Right lobe of liver (tissue), 6 donors: Measurements from ENCODE around the gene RNF214. TPM values are rescaled to one million over a fixed set of nuclear protein-coding genes. Genes with fewer than 3 reads are reported as not detected.
"Not testable (repeated sequence)": the region's sequence is repeated elsewhere in the genome, so short reads cannot be mapped to it uniquely, and the experiment has no call there.

ENCODE experiments used
- ATAC-seq, 4 donors: fragments of 200-7000 bp; cut with Tn5 transposase; one replicate each; pipeline ENCODE4 v1.9.1; 2020; ENCODE audit warnings: mild to moderate bottlenecking in 4 of 4, moderate library complexity in 4 of 4
- DNase-seq, 3 donors: peaks; one replicate each; pipeline ENCODE4 v3.0.0-alpha.2; 2020
- H3K27ac ChIP-seq, 3 donors: fragments of 200-600 bp; one replicate each; pipeline ENCODE4 v1.8.0; 2022
- H3K27me3 ChIP-seq, 2 donors: fragments of 200-600 bp; one replicate each; pipeline ENCODE4 v1.8.0; 2022
- H3K36me3 ChIP-seq, 4 donors: fragments of 200-600 bp; sonication (generic) in 1 of 4; one replicate each; pipeline versions ENCODE4 v1.5.1 to v1.8.0; 2017 to 2022; ENCODE audit warnings: control low read depth in 1 of 4
- H3K4me1 ChIP-seq, 4 donors: fragments of 200-600 bp; sonication (generic) in 1 of 4; one replicate each; pipeline versions ENCODE4 v1.5.1 to v1.8.0; 2017 to 2022; ENCODE audit warnings: control low read depth in 1 of 4
- H3K4me3 ChIP-seq, 3 donors: fragments of 200-600 bp; one replicate each; pipeline ENCODE4 v1.8.0; 2022
- H3K9me3 ChIP-seq, 4 donors: fragments of 200-600 bp; sonication (generic) in 1 of 4; one replicate each; pipeline versions ENCODE4 v1.5.1 to v1.8.0; 2017 to 2022; ENCODE audit warnings: control low read depth in 1 of 4
- POLR2A ChIP-seq: fragments of 450-650 bp; IDR thresholded peaks from one replicate; pipeline ENCODE4 v1.6.1; 2017; ENCODE audit warnings: antibody characterized with exemption, mild to moderate bottlenecking
- WGBS: methylation state at CpG from one replicate; pipeline ENCODE4 v1.1.6; 2018; ENCODE audit warnings: low coverage, low lambda C conversion rate; ENCODE audit not compliant: insufficient coverage; ENCODE audit errors: missing lambda C conversion rate; 5-methylcytosine and 5-hydroxymethylcytosine counted together
- intact Hi-C, 2 donors: fragments of 100-400 bp; cut with DNase I; formaldehyde crosslinking; loops; one replicate each; pipeline versions ENCODE4 v1.11.2 to v1.14.1; 2022
- total RNA-seq, 6 experiments: library from RNA; depleted of rRNA in 2 of 6; stranded (reverse); fragments of >200 nt in 2 of 6; fragmentation: NEBNext Ultra II Directional in 3 of 6; extraction: Animal tissue kit (Norgen Biotek cat#: 25700) in 3 of 6; gene quantifications; one replicate each; pipeline versions ENCODE4 v1.1.0 to v1.2.4, GENCODE V29; 2016 to 2023
- TF ChIP-seq, protein P1 (sequence below), 4 donors: fragments of 200-600 bp in 3 of 4; fragments of 450-650 bp in 1 of 4; IDR thresholded peaks; one replicate each; pipeline versions ENCODE4 v1.5.1 to v1.8.0; 2016 to 2022; ENCODE audit warnings: antibody characterized with exemption in 4 of 4, mild to moderate bottlenecking in 2 of 4
- donor health status: DM: no; HTN: yes; CAD: no.
- donor health status: DM: no; HTN: no; CAD: no.
- donor health status: DM: no; HTN: no; CAD: no.
- donor health status: DM: no; HTN: yes; CAD: no.
- donor health status: DM: no; HTN: yes; CAD: no.

RNF214 gene
- total RNA-seq, 6 experiments from 2014 or later = 5.6 to 9.4 (median 7.3) TPM

DNA sequence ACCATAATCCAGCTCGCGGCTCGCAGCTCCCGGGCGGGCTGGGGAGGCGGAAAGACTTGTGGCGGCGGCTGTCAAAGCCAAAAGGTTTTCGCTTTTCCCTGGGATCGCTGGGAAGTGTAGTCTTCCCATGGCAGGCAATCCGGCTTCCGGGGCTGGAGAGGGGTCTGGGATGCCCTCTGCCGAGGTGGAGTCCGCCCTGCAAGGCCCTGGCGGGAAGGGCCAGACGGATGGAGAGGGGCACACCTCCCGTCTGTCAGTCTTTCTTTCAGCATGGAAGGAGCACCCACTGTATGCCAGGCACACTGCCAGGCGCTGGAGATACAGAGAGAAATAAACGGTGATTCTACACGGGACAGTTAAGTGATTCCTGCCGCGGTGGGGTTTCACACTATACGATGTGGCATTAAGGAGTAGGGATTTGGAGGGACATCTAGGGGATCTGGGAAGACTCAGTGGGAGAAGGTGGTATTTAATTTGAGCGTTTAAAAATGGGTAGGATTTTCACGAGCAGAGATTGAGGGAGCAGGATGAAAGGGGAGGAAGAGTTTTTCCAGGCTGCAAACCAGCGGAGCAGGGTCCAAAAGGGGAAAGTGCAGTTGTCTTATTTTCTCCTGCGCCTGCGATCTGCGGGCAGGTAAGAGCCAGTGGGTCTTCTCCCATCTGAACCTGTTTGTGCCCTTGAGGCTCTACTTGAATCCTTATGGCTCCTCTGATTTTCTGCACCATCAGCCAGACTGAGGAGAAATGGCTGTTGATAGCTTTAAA is 83.9 kb downstream of the RNF214 start, which contains the start of gene BACE1:
TSS of gene BACE1 (minus strand) at position 60 of the 765 bp plus-strand sequence. CDS start 461 bp downstream, outside the sequence.
- intact Hi-C loops = no loop called here
- peak; percentile 94 to 97 (median 96) for ATAC-seq
- Histone ChIP-seq H3K9me3 (no peaks in the 10 kb centered on the region), H3K4me3 (peak within 1 kb of the TSS; percentile 76 to 90 (median 82)), H3K27me3 (no peaks in the 10 kb centered on the region), H3K4me1 (peaks cover 0 to 18% (median 5%) of the 10 kb centered on the region in 4 donors), H3K27ac (peak within 1 kb of the TSS in 2 of 3 donors; percentile 47 to 49), H3K36me3 (no peaks in the 10 kb centered on the region)
- peak; percentile 87 to 91 (median 90) for DNase-seq
- peak; percentile 48 for TF ChIP-seq POLR2A
- TF ChIP-seq, protein P1, sequence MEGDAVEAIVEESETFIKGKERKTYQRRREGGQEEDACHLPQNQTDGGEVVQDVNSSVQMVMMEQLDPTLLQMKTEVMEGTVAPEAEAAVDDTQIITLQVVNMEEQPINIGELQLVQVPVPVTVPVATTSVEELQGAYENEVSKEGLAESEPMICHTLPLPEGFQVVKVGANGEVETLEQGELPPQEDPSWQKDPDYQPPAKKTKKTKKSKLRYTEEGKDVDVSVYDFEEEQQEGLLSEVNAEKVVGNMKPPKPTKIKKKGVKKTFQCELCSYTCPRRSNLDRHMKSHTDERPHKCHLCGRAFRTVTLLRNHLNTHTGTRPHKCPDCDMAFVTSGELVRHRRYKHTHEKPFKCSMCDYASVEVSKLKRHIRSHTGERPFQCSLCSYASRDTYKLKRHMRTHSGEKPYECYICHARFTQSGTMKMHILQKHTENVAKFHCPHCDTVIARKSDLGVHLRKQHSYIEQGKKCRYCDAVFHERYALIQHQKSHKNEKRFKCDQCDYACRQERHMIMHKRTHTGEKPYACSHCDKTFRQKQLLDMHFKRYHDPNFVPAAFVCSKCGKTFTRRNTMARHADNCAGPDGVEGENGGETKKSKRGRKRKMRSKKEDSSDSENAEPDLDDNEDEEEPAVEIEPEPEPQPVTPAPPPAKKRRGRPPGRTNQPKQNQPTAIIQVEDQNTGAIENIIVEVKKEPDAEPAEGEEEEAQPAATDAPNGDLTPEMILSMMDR (IDR thresholded peaks at IDR 0.05) = peak; percentile 23 to 54 (median 52)
- 13% methylated on average over 20 of the region's 29 CpGs for WGBS

DNA sequence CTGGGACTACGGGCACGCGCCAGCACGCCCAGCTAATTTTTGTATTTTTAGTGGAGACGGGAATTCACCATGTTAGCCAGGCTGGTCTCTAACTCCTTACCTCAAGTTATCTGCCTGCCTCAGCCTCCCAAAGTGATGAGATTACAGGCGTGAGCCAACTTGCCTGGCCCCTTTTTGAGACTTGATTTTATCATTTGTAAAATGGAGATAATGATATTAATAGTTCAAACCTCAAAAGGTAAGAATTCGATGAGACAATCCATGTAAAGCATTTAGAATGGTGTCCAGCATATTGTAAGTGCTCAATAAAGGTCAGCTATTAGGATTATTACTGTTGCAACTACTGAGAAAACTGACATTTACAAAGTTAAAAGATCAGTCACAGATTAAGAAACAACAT is 86.3 kb downstream of the RNF214 start:
- intact Hi-C loops = no loop called here
- 68% methylated on average over 2 of the region's 7 CpGs for WGBS
- no peak for ATAC-seq

DNA sequence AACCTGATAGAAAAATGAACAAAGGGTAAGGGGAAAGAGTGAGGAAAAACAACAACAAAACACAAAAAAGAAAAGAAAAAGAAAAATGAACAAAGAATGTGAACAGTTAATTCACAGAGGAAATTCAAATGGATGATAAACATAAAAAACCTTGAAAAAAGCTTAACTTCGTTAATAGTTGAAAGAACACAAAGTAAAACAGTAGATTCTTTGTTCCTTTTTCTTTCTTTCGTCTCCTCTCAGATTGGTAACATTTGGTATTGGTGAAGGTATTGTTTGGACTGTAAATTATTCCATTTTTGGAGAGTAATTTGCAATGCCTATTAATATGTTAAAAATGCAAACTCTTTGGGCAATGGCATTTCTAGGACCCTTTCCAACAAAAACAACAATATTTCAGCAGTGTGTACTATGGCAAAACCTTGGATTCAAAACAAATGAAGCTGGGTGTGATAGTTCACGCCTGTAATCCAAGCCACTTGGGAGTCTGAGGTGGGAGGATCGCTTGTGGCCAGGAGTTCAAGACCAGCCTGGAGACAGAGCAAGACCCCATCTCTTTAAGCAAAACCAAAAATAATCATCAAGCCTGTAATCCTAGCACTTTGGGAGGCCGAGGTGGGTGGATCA is 86.9 kb downstream of the RNF214 start:
- H3K9me3 ChIP-seq = no peaks in the 10 kb centered on the region
- 72% methylated on average over 5 of the region's 5 CpGs for WGBS
- H3K4me1 ChIP-seq = peaks cover 0 to 15% (median 5%) of the 10 kb centered on the region in 4 donors
- no peaks in the 10 kb centered on the region for H3K36me3 ChIP-seq
- no peak for DNase-seq
- no peak overlapping the region for H3K27ac ChIP-seq
- intact Hi-C loops = no loop called here
- no peaks in the 10 kb centered on the region for H3K27me3 ChIP-seq
- no peak overlapping the region for H3K4me3 ChIP-seq
- TF ChIP-seq, protein P1 (IDR thresholded peaks at IDR 0.05) = no peak
- ATAC-seq = no peak

More for the DNA sequence above, 86.3 kb downstream of the RNF214 start:
- no peak for DNase-seq
- no peak overlapping the region for H3K27ac ChIP-seq
- no peak overlapping the region for H3K4me3 ChIP-seq
- no peaks in the 10 kb centered on the region for H3K9me3 ChIP-seq
- H3K36me3 ChIP-seq = no peaks in the 10 kb centered on the region
- no peak for TF ChIP-seq POLR2A
- TF ChIP-seq, protein P1 (IDR thresholded peaks at IDR 0.05) = no peak
- peaks cover 0 to 18% (median 5%) of the 10 kb centered on the region in 4 donors for H3K4me1 ChIP-seq
- no peaks in the 10 kb centered on the region for H3K27me3 ChIP-seq

DNA sequence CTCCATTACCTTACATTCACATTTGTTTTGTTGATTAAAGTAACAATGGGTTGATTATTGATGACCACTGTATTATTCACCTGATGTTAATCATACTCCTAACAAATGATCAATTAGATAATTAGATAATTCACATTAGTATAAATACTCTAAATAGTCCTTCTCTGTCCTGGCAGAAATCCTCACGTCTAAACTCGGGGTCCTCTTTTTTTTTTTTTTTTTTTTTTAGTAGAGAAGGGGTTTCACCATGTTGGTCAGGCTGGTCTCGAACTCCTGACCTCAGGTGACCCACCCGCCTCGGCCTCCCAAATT is 94.7 kb downstream of the RNF214 start:
- H3K36me3 ChIP-seq, H3K27me3 ChIP-seq, H3K4me1 ChIP-seq, ATAC-seq, DNase-seq, H3K9me3 ChIP-seq, intact Hi-C loops: not testable (repeated sequence)
- 0% methylated on average over 4 of the region's 5 CpGs for WGBS
- Histone ChIP-seq H3K27ac (peak overlapping the region in 1 of 3 donors; percentile 61), H3K4me3 (peak overlapping the region; percentile 82 to 87 (median 85))
